H4 (cell line): Measurements from ENCODE around the gene SPON1. TPM values are rescaled to one million over a fixed set of nuclear protein-coding genes. Genes with fewer than 3 reads are reported as not detected.
"Not testable (repeated sequence)": the region's sequence is repeated elsewhere in the genome, so short reads cannot be mapped to it uniquely, and the experiment has no call there.

ENCODE experiments used
- DNase-seq: peaks from one replicate; pipeline ENCODE4 v3.0.0-alpha.2; 2015; ENCODE audit warnings: low spot score
- total RNA-seq: library from RNA; depleted of rRNA; stranded (reverse); fragments of >200 nt; shearing (Covaris generic); gene quantifications from 2 replicates; pipeline ENCODE4 v1.2.3, GENCODE V29; 2014

SPON1 gene
- total RNA-seq, 1 experiment from 2014 or later: 0.14 TPM

DNA sequence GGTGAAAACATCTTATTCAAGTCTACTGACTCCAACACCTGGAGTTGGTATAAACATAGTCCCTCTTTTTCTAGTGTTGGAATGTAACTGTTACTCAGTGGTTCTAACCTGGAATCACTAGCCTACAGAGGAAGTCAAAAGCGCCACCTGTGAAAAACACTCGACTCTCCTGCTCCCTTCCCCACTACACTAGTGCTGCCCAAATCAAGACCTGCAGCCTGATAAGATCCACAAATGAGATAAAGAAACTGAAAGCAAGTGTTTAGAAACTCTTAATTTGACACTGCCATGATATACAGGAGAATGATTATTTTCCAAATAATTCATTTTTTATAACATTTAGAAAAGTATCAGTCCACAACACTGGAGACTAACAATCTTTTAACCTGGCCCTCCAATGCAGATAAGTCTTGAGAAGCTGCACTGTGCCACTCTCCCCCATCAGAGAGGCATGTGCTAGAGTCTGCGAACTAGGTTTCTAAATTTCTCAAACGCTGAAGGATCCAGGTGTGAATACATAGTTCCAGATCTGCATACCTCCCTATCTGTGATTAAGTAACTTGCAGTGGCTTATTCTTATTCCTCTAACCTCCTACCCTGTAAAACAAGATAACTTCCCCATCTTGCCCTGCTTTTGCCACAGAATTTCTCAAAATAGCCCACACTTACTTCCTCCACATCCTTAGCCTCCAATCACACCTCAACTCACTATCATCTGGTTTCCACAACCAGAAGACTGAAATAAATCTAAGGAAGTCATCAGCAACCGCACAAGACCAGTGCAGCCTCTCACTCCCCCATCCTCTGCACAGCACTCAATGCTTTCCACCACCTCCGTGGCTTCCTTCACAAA lies 308.4 kb downstream of the SPON1 start:
- DNase-seq: no peak

DNA sequence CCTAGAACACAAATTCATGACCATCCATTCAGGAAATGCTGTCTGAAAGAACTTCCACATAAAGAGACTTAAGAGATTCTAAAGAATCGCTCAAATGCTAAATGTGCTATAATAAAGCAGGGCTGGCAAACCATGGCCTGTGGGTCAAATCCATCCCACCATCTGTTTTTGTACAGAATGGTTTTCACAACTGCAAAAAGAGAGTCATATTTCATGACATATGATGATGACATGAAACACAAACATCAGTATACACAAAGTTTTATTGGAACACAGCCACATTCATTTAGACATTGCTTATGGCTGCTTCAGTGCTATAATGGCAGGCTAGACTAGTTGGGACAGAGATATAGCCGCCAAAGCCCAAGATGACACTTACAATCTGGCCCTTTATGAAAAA lies 311.4 kb downstream of the SPON1 start:
- DNase-seq: no peak

DNA sequence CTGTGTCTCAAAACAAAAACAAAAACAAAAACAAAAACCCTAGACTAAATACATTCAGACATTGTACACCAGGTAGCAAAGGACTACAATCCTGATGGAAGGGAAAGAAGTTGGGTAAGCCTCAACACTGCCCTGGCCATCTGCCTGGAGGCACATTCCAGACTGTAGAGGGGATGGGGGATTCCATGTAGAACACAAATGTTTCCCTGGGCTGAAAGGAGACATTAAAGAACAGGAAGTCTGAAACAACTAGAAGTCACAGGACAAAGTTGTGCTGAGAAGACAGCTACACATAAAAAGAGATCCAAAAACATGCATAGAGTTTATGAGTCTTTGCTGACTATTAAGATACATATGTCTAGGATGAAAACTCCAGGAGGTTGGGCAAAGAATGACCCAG lies 312.6 kb downstream of the SPON1 start:
- DNase-seq: no peak

DNA sequence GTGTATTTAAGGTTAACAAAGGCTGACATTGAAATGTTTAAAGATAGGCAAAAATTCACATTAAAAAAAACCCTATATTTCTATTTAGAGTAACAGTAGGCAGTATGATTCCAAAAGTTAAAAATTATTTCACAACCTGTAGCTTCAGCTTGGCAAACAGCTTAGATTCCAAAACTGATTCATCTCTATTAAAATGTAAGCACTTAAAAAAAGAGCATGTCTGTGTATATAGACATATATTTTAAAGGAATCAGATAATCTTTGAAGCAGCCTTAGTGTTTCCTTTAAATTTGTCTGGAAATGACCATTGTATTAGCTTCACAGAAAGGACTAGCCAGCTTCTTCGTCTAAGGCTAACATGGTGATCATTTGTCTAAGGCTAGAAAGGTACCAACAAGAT lies 316.3 kb downstream of the SPON1 start:
- not testable (repeated sequence) for DNase-seq

DNA sequence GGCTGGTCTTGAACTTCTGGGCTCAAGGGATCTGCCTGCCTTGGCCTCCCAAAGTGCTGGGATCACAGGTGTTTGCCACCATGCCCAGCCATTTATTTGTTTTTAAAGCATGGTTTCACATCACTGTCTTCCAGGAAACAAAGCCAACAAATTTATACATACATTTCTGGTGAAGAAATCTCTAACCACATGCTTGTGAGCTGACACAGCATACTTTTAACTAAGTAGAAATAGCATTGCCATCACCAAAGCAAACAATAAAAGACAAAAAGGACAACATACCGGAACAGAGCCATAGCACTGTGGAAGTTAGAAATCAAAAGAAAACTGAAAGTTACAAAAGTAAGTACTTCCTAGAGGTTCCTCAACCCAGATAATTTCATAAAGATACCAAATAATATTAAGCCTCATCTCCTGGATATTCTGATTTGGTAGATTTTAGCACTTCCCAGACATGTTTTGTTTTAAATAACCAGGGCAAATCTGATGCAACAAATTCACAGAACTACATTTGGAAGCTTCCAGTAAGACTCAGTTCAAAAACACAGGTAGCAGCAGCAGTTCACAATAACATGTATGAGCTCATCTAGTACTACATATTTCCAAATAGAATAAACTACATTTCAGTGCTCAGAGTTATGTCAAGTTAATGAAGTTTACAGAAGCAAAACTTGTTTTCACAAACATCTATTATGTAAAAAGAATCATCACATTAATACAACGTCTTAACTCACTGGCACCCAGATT lies 325.8 kb downstream of the SPON1 start:
- DNase-seq: peak; percentile 43

DNA sequence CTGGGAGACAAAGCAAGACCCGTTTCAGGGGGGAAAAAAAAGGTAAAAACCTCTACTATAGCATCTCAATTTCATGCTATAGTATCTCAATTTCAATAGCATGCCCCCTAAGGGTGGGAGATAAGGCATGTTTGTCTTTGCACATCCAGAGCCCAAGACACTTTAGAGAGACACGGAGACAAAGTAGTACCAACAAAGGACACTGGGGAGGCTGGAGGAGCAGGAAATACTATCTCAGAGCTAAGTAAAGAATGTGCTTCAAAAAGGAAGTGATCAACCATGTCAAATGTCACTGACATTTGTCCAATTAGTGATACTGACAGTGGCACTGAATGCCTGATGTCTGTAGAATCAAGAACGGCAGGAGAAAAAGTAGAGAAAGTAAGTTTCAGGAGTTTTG lies 327.9 kb downstream of the SPON1 start:
- DNase-seq: no peak

DNA sequence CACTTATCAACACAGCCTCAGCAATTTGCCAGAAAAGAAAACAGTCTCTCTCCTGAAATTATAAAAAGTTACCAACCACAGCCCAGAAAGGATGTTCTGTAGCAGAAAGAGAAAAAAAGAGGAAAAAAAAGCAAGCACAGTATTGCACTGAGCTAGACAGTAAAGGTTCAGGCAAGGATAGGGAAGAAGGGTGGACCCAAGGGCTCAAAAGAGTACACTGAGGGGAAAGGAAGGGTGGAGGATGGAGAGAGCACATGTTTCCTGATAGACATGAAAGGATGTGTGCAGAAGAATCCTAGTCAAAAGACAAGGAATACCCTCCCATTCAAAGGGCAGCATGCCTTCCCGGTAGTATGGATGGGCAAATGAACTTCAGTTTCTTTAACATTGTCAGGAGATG lies 337.4 kb downstream of the SPON1 start:
- DNase-seq: no peak

DNA sequence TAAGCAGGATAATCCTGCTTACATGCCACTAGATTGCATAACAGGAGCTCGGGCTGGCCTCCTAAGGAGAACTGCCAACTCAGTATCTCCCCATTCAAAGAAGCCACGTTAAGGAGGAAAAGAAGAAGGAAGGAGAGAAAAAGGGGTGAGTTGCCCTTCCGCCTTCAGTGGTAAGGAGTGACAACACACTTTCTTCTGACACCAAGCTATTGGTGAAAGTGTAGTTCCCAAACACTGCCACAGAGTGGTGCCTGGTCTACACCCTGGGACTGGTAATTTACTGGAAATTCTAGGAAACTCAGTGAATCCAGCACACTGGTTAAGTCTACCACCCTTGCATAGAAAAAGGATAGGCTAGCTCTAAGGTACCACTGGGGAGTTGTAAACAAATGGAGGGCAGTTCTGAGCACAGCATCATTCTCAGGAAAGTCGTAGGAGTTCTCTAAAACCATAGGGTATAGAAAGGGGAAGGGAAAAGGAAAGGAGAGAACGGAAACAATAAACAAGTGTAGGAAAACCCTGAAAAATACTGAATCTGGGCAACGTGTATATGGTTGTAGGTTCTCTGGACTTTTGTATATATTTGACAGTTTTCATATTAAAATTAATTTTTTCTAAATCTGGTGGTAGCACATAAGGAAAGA lies 338.3 kb downstream of the SPON1 start:
- DNase-seq: peak; percentile 79

DNA sequence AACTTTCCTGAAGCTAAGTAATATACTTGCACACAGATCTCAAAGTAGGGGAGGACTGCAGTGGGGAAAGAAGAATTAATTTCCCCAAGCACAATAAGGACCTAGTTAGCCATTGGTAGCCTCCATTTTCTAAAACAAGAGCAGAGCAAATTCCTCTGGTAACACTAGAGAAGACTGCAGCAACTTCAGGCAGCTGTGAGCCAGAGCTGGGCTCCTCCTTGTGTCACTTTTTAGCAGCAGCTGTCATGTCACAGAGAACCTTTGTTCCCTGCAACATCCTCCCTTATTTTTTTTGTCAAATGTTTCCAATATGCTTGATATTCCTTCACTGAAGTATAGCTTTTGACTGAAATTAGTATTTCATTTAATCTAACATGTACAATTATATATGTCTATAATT lies 342.1 kb downstream of the SPON1 start:
- DNase-seq: no peak

DNA sequence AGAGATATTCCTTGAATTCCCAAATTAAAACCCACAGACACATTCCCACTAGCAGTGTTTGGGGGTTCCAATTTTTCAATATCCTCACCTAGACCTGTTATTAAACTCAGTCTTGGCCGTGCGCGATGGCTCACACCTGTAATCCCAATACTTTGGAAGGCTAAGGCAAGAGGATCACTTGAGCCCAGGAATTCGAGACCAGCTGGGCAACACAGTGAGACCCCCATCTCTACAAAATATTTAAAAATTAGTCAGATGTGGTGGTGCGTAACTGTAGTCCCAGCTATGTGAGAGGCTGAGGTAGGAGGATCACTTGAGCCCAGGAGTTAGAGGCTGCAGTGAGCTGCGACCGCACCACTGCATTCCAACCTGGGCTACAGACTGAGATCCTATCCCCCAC lies 343.1 kb downstream of the SPON1 start:
- DNase-seq: no peak

DNA sequence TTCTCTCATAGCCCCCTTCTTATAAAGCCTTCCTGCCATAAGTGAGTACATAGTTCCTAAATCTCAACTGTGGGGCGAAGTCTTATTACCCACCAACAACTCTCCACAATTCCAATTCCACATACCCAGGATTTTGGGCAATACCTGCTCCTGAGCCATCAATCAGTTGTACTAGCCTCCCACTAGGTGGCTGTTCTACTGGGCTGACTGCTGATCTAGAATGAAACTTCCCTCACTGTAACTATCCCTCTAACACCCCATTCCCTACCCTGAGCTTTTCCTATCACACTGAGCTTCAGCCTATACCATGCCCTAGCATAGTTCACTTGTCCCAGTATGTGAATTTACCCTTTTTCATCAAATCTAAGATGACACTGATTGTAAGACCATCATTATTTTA lies 344.0 kb downstream of the SPON1 start:
- DNase-seq: no peak

DNA sequence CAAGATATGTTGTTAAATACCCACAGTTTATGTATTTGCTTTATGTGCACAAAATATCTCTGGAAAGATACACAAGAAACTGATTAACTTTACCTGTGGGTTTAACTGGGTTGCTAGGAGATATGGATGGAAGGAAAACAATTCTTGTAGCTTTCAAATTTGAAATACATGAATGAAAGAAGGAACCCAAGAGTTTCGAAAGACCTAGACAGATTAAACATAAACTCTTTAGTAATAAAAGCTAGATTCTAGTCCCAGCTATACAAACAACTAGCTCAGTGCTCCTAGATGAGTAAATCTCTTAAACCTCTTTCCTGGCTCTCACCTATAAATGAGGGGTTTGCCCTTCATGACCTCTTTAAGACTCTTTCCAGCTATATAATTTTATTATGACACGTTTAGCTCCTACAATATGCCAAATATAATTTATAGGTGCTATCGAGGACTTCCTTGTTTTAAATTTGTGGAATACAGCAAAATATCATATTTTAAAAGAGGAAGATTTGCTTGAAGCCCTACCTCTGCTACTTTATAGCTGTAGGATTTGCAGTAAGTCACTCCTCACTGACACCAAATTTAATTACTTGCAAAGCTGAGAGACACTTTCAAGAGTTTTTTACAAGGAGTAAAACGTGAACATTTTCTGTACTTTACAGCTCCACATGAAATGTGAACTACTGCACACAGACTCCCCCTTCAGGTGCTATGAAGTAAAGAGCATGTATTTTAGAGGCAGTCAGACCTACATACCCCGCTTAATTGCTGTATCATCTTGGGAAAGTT lies 345.8 kb downstream of the SPON1 start:
- peak; percentile 70 for DNase-seq

DNA sequence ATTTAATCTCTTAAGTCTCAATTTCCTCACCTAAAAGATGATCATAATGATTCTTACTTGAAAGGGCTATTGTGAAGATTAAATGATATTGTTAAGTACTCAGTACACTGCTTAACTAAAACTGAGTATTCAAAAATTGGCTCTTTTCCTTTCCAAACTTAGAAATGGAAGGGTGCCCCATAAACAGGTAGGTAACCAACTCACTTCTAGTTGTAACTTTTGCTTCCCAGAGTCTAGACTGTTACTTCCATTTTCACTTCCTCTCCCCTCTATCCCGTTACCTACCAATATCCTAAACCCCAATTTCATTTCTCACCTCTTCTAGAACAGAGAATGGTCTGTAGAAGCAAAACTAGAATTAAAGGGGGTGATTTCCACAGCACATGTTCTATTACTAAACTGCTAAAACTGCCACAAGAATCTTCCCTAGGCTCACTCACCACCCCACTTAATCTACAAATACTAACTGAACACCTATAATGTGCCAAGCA lies 346.4 kb downstream of the SPON1 start:
- DNase-seq: no peak

DNA sequence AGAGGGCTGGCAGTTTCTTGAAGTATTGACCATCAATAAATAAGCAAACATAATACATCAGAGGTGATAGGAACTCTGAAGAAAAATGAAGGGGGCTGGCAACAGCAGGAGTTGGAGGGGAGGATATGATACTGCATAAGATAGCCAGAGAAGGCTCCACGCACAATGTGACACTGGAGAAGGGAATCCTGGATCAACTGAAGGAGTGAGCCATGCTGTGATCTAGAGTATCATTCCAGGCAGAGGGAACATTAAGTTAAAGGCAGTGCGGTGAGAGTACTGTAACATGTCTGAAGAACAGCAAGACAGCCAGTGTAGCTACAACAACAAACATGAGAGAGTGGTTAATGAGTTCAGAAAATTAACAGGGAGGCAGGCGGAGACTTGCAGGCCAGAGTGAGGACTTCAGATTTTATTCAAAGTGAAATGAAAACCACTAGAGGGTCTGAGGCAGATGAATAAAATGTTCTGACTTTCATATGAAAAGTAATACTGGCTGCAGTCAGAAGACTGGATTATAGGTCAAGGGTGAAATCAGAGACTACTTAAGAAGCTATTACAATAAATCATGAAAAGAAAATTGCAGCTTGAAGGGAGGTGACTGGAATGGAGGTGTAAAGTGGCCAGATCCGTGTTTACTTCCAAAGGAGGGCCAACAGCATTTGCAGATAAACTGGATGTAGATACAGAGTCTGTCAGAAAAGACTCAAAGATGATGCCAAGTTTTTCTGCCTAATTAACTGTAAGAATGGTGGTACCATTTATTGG lies 347.1 kb downstream of the SPON1 start:
- DNase-seq: no peak

DNA sequence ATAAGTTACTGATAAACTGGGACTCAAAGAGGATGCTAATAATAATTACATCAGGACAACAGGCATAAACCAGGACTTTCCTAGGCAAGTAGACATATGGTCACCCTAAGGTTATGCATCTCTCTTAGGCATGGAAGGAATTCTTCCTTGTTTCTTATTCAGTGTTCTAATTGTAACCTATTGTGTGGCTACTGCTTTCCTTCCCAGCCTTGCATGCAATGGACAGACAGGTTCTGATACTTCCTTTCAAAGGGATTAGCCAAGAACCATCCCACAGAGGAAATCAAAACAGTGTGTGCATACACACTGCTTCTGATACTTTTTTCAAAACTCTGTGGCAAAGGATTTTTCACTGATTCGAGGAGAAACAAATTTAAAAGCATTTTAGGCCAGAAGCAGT lies 348.2 kb downstream of the SPON1 start:
- DNase-seq: no peak

DNA sequence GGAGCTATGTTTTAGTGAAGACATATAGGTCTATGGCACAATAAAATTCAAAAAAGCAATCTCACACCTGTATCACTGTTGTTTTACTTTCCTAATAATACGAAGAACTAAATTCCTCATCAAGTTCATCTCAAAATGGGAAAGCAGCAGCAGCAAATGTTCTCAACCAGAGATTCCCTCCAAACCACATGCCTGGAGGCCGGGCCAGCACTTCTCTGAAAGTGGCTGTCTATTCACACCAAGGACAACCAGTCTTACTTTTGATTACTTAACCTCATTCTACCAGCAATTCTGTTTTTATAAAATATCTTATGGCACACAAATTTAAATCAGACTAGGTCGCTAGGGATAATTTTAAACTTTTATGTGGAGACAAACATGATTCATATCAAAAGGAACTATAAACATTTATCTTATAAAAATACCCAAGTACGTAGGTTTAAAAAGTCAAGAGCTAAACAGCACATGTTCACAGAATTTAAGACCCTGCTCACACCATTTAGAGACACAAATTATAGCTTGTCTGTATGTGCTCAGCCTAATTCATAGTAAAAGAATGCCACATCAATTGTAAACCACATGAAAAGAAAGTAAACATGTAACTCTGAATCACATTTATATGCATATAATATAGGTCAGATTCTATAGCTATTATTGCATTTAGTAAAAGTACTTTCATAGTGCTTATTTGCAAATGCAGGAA lies 350.4 kb downstream of the SPON1 start:
- peak; percentile 14 for DNase-seq

DNA sequence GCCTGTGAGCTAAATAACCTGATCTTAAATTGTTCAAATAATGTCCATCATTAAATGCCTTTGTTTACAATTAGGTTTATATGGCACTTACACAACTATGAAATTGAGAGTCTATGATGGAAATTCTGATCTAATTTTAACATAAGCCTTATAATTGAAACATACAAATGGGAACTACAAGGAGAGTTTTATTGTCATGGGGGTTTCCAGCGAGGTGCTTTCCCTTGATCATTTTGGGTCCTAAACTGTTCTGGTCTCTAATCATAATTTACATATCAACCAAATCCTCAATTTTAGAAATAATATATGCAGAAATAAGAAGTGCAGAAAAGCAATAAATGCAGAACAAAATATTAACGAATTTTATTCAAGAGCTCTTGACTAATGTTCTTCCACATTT lies 351.6 kb downstream of the SPON1 start:
- no peak for DNase-seq

DNA sequence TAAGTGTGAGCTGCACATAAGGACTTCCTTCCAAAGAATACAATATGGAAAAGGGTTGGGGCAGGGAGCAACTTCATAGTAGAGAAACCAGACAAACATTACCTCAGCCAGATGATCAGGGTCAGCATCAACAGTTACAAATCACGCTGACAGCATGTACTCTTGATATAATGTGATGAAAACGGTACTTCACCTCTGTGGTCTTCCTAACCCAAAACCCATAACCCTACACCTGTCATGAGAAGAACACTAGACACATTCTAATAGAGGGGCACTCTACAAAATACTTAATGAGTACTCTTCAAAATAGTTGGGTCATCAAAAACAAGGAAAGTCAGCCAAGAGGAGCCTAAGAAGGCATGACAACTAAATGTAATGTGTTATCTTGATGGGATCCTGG lies 352.6 kb downstream of the SPON1 start:
- no peak for DNase-seq
